DMS114 treated with DMSO at 0.1 percent for 48 hours (cell line): ENCODE data around the gene ARID4B.
"Not testable (repeated sequence)": the region's sequence is repeated elsewhere in the genome, so short reads cannot be mapped to it uniquely, and the experiment has no call there.

ENCODE experiments used
- DNase-seq: peaks from one replicate; lab custom pipeline; 2025; ENCODE audit not compliant: unreplicated experiment; lab: John Stamatoyannopoulos, UW

ARID4B gene

GRCh38 chr1:235176486-235176885, 151.5 kb downstream of the ARID4B start:
- DNase-seq = no peak

GRCh38 chr1:235169986-235170385, 158.0 kb downstream of the ARID4B start:
- no peak for DNase-seq

- DNase-seq = no peak
These were observed 159.6 kb downstream of the ARID4B start for GRCh38 chr1:235168375-235168774.

- no peak for DNase-seq
These were observed 166.2 kb downstream of the ARID4B start for GRCh38 chr1:235161685-235162327.

GRCh38 chr1:235160957-235161684, 166.9 kb downstream of the ARID4B start, which contains the start of gene RBM34:
RBM34 (minus strand) TSS chr1:235161250; CDS start chr1:235161226, 24 bp downstream.
- peak; percentile 87 for DNase-seq

GRCh38 chr1:235160383-235160956, 167.5 kb downstream of the ARID4B start:
- DNase-seq = peak; percentile 56

GRCh38 chr1:235159930-235160329, 168.0 kb downstream of the ARID4B start:
- not testable (repeated sequence) for DNase-seq

GRCh38 chr1:235159284-235159683, 168.7 kb downstream of the ARID4B start:
- not testable (repeated sequence) for DNase-seq

- no peak for DNase-seq
These were observed 169.3 kb downstream of the ARID4B start for GRCh38 chr1:235158680-235159079.

- DNase-seq = no peak
These were observed 170.8 kb downstream of the ARID4B start for GRCh38 chr1:235157150-235157549.

- DNase-seq = no peak
These were observed 171.2 kb downstream of the ARID4B start for GRCh38 chr1:235156740-235157139.

- no peak for DNase-seq
These were observed 171.7 kb downstream of the ARID4B start for GRCh38 chr1:235156265-235156664.

- no peak for DNase-seq
These were observed 175.7 kb downstream of the ARID4B start for GRCh38 chr1:235152235-235152634.

- no peak for DNase-seq
These were observed 176.9 kb downstream of the ARID4B start for GRCh38 chr1:235151033-235151432.

- DNase-seq = no peak
These were observed 178.2 kb downstream of the ARID4B start for GRCh38 chr1:235149824-235150223.

- no peak for DNase-seq
These were observed 180.7 kb downstream of the ARID4B start for GRCh38 chr1:235147269-235147668.

GRCh38 chr1:235145639-235146038, 182.3 kb downstream of the ARID4B start:
- DNase-seq = no peak

- DNase-seq = no peak
These were observed 185.0 kb downstream of the ARID4B start for GRCh38 chr1:235142991-235143390.

- no peak for DNase-seq
These were observed 188.7 kb downstream of the ARID4B start for GRCh38 chr1:235139315-235139714.

- no peak for DNase-seq
These were observed 189.2 kb downstream of the ARID4B start for GRCh38 chr1:235138821-235139220.

GRCh38 chr1:235136111-235136510, 191.9 kb downstream of the ARID4B start:
- DNase-seq = no peak

- no peak for DNase-seq
These were observed 193.8 kb downstream of the ARID4B start for GRCh38 chr1:235134171-235134570.
